ENCODE results near the gene LRRTM4.
"Not testable (repeated sequence)": the region's sequence is repeated elsewhere in the genome, so short reads cannot be mapped to it uniquely, and the experiment has no call there.

Gene LRRTM4

DNA sequence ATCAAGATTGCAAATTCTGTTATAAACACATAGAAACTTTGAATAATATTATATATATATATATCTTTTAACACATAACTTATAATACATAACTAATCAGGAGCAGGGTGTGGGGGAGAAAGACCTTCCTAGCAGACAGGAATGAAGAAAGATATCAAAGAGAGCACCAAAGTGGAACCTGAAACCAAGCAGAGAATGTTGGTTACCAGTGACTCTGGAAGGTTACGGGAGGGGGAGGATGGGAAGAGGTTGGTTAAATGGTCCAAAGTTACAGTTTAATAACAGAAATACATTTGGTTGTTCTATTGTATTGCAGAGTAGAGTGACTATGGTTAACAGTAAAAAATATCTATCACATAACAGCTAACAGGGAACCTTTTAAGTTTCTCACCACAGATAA is 366.7 kb downstream of the LRRTM4 start:
- DNase-seq, result no peak

DNA sequence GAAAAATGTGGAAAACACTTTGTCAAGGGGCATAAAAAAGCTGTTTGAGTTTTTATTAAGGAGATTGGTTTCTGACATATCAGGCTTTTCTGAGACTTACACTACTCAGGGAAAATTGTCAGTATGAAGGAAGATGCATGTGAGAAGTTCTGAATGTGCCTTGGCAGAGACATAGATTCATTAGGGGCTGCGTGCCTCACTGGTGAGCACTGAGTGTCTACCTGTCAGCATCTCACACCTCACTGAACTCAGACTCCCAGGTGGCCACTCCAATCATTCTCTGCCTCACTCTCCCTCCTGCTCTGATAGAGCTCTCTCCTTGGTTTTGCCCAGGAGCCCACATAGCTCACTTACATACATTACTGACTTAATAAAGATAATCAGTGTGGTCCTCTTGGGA is 372.6 kb downstream of the LRRTM4 start:
- no peak for DNase-seq

DNA sequence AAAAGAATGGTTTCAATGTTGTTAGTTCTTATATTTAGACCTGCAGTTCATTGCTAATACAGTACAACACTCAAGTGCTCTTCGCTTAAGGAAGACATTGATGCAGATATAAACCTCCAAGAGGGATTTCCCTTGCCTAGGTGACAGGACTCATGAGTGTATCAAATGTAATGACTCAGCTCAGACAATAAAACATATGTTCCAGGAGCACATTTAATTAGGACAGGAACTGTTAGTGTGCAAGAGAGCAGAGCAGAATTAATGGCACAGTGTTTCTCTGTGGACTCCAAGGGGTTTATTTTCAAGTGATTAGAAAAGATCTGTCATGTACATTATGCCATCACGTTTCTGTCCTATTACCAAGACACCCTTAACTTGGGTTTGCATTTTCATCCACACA is 375.0 kb downstream of the LRRTM4 start:
- no peak for DNase-seq

DNA sequence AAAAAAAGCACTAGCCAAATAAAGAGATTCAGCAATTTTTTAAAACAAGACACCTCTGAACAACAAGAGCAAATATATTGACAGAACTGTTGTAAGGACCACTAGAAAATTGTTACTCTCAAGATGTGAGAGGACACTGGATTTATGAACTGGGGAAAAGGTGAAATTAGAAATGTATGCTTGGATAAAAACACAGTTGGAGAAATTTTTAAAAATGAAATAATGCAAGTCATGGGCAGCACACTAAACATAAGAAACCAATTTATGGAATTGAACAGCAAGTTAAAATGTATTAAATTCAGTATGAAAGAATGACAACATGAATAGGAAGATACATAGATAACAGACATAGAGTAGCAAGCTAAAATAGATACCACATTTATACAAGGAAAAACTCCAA is 377.4 kb downstream of the LRRTM4 start:
- no peak for DNase-seq

DNA sequence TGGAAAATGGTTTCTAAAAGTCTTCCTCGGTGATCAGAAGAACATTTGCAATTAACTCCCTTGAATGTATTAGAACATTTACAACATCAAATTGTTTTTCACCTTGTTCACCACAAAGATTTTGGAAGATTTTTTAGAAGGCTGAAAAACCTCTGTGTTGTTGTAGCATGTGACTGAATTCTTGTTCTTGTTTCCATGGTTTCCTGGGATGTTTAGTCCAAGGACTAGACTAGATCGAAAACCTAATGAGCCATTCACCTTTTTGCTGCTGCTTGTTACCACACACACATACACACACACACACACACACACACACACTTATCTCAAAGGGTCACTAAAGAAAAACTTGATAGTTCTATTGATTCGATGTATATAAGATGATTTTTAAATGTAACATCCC is 380.0 kb downstream of the LRRTM4 start:
- DNase-seq, result no peak

DNA sequence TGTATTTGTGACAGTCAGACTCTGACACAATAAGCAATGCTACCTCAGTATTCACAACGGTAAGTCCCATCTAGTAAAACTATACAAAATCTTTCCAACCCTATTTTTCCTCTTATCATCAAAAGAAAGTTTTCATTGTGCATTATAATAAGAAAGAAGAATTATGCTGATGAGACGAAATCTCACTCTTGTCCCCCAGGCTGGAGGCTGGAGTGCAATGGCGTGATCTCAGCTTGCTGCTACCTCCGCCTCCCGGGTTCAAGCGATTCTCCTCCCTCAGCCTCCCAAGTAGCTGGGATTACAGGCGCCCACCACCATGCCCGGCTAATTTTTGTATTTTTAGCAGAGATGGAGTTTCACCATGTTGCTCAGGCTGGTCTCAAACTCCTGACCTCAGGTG is 393.7 kb downstream of the LRRTM4 start:
- not testable (repeated sequence) for DNase-seq

DNA sequence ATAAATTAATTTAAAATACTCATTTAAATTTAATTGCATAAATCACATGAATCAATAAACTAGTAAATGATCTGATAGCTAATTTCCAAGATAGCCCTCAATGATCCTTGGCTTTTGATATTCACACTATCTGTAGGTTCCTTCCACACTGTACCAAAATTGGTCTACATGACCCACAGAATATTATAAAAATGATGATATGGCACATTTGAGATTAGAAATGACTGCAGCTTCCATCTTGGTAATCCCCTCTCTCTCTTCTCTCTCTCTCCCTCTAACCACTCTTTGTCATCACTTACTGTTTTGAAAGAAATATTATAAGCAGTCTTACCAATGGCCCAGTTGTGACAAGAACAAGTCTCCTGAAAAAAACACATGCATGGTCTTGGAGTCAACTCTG is 394.8 kb downstream of the LRRTM4 start:
- DNase-seq, result no peak

DNA sequence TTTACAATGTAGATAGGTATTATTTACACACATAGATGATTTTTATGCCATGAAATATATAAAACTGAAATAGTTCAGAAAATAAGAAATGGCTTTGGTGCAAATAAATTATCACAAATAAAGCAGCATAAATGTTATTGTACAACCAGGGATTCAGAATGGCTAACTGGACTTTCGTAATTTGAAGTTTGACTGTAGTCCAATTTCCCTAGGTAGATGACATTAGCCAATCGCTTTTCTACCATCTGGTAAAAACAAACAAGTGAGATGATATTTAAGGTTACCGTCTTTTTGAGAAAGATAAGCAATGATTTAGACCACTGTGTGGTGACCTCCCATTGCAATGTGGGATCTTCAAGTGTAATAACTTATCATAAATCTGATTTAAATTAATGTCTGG is 400.7 kb downstream of the LRRTM4 start:
- DNase-seq, result no peak

DNA sequence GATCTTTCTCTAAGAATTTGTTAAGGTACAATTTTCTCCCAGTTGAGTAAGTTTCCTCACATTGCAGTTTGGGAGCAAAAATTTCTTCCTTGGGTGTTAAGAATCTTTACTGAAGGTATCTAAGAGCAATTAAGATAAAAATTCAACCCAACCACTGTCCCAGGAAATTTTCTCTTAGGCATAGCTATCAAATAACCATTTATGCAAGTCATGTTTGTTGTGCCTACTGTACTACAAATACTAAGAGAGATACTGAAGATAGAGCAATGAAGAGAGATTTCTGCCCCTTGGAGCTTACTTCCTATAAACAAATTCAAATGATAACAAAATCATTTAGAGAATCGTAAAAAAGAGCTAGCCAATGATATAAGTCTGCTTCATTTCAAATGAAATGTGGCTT is 402.8 kb downstream of the LRRTM4 start:
- DNase-seq, result no peak

DNA sequence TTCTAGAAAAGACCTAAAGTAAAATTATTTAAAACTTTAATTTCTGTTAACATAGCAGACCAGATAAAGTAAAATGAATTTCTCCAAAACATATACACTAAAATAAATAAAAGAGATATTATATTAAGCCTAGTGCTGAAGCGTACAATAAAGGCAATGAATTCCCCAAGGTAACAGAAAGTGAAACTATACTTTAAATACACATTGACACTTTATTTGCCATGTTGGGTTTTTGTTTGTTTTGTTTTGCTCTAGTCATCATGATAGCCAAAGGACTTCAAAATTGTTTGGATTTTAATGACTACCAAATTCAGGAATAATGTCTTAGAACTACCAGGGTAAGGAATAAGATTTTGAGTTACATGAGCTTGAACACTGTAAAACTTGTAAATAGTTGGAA is 413.3 kb downstream of the LRRTM4 start:
- DNase-seq, result no peak

DNA sequence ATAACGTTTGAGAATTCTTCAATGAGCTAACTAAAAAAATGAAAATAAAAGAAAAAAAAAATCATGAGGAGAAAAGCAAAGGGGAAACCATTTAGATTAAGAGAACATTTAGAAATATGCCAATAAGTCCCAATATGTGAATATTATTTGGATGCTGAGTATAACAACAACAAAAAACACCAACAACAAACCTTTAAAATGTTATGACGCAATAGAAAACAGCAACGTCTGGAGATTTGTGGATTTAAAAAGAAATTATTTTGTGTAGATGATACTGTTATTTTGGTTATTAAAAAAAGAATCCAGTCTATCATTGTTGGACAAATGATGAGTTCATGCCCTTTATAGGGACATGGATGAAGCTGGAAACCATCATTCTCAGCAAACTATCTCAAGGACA is 417.2 kb downstream of the LRRTM4 start:
- no peak for DNase-seq

DNA sequence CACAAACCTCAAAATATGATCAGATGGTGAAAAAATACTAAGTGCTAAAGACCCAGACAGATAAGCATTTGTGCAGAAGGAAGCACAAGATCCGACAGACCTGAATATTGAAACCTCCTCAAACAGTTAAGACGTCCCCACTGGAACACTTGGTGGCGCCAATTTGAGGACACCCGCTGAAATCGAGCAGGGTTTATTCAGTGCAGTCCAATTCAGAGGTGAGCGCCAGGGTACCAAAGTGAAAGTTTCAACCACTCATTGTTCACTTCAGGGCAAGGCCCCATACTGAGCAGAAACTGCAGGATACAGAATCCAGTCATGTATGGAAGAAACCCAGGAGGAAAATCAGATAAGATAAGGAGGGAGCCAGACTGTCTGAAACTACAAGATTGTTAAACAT is 417.6 kb downstream of the LRRTM4 start:
- DNase-seq, result no peak

DNA sequence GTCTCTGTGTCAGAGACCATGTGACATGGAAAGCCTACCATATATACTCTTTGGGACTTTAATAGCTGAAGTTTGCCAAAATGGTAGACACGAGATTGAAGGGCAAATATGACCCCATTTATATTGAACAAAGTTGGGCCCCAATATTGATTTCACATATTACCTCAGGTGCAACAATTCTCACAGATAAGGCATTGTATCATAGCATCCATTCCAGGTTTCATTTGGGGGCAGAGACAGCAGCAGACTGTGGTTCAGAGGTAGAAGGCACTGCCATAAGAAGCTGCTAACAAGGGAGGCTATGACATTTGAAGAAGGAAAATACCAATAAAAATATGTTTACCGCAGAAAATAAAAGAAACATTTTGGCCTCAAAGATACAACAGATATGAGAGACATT is 419.2 kb downstream of the LRRTM4 start:
- no peak for DNase-seq

DNA sequence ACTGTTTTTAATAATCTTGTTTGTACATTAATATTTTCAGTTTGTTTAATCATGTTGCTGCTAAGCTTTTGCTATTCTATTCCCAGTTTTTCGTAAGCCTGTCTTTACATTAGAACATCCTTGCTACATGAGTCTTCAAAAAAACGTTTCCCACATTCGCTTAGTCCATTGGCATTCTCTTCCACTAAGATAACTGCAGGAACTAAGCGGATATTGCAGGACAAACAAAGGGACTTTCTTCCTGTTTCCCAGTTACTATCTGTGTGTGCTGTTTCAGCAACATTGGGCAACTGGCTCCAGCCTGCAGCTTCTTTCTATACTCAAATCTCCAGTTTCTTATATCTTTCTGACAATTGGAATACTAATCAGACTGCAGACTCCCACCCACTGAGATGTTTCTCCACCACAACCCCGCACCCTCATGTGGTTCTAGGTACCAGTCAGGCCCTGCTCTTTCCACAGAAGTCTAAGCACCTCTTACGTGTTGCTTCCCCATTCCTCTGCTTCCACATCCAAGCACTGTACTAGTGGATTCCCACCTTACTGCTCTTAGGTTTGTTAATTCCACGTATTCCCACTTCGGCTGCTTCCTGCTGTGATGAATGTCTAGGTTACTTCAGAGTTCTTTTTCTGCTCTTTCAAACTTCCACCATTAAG is 420.3 kb downstream of the LRRTM4 start:
- DNase-seq, result no peak

DNA sequence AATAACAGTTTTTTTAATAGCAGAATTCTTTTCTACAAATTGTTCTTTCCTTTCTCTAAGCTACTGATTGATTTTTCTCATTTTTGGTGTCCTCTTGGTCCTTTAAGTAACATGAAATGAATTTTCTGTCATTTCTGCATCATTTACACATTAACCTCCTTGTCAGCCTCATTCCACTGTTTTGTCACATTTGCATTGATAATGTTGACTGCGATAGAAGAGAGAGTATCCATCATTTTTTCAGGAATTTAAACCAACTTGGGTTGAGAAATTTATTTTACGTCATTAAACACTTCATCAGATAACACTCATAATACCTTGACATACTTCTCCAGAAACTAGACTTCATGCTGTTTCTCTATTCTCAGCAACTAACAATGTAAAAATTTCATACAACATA is 422.2 kb downstream of the LRRTM4 start:
- DNase-seq, result no peak

DNA sequence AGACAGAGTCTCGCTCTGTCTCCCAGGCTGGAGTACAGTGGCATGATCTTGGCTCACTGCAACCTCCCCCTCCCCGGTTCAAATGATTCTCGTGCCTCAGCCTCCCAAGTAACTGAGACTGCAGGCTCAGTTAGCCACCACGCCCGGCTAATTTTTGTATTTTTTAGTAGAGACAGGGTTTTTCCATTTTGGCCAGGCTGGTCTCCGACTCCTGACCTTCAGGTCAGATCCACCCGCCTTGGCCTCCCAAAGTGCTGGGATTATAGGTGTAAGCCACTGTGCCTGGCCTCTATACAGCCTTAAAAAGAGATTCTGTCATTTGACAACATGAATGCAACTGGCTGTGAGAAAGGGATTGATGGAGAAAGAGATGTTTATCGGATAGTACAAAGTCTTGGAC is 426.7 kb downstream of the LRRTM4 start:
- not testable (repeated sequence) for DNase-seq

DNA sequence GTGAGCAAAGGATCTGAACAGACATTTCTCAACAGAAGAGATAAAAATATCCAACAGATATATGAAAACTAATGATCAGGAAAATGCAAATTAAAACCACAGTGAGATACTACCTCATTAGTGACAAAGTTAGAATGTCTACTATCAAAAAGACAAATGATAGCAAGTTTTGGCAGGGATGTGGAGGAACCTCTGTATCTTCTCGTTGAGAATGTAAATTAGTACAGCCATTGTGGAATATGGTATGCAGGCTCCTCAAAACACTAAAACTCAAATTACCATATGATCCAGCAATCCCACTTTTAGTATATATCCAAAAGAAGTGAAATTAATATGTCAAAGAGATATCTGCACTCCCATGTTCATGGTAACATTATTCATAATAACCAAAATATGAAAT is 427.1 kb downstream of the LRRTM4 start:
- no peak for DNase-seq

DNA sequence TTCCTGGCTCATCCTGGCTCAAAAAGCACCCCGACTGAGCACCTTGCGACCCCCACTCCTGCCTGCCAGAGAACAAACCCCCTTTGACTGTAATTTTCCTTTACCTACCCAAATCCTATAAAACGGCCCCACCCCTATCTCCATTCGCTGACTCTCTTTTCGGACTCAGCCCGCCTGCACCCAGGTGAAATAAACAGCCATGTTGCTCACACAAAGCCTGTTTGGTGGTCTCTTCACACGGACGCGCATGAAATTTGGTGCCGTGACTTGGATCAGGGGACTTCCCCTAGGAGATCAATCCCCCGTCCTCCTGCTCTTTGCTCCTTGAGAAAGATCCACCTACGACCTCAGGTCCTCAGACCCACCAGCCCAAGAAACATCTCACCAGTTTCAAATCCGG is 433.8 kb downstream of the LRRTM4 start:
- DNase-seq, result not testable (repeated sequence)

DNA sequence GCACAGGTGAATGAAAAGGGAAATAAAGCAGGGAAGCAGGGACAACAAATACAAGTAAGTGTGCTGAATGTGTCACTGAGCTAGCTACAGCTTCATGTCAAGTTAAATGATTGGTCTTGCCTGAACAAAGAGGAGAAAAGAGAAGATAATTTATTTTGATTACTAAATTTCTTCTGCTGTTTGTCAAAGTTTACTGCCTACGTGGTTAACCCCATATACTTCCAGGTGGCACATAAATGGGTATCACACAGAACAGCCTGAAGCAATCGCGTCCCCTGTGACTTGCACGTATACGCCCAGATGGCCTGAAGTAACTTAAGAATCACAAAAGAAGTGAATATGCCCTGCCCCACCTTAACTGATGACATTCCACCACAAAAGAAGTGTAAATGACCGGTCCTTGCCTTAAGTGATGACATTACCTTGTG is 434.2 kb downstream of the LRRTM4 start:
- no peak for DNase-seq

DNA sequence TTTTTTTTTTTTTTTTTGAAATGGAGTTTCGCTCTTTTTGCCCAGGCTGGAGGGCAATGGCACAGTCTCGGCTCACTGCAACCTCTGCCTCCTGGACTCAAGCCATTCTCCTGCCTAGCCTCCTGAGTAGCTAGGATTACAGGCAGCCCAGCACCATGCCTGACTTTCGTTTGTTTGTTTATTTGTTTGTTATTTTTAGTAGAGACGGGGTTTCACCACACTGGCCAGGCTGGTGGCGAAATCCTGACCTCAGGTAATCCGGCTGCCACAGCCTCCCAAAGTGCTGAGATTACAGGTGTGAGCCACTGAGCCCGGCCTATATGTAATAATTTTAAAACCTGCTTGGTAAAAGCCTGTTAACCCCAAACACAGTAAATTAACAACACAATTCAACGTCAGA is 435.7 kb downstream of the LRRTM4 start:
- DNase-seq, result no peak

DNA sequence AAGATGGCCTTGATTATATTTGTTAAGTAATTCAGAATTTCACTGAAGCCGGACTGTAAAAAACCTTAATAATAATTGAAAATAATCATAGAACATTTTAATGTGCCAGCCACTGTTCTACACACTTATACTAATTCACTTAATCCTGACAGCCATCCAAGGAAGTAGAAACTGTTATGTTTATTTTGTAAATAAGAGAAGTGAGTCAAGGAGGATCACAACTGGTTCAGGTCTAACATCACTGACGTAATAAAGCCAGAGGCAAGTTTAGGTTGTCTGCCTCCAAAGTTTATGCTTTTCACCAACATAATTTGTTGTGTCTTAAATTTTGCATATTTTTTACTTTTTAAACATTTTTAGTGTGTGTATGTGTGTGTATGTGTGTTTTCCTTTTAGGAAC is 436.1 kb downstream of the LRRTM4 start:
- no peak for DNase-seq

DNA sequence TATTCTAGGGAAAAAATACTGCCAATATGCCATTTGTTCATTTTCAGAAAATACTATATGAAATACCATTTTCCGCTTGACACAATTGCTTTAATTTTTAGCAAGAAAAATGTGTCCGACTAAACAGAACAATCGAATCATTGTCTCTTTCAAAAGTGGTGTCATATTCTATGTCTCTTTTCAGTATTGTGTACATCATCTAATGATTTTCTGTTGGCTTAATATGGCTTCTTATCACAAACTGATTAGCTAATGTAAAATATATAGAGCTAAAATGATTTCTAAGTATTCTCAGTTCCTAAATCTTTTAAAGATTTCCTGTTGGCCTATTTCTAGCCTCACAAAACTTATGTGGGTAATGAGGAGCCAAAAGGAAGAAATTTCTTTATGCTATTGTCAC is 436.6 kb downstream of the LRRTM4 start:
- DNase-seq, result no peak

DNA sequence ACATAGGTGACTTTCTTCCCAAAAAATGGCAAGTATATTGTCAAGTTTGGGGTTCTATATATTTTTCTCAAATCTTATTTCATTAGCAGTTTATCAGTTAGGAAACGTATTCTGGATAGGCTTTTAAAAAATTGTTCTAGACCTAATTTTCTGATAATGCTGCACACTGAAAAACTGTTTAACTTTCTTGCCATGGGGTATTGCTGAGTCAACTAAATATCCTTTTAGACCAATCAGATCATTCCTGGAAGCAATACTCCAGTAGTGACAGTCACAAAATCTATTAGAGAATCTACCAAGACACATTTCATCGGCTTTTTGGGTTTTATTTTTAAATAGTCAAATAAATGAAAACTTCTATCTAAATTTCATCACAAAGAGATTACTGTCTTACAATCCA is 440.6 kb downstream of the LRRTM4 start:
- DNase-seq, result no peak

DNA sequence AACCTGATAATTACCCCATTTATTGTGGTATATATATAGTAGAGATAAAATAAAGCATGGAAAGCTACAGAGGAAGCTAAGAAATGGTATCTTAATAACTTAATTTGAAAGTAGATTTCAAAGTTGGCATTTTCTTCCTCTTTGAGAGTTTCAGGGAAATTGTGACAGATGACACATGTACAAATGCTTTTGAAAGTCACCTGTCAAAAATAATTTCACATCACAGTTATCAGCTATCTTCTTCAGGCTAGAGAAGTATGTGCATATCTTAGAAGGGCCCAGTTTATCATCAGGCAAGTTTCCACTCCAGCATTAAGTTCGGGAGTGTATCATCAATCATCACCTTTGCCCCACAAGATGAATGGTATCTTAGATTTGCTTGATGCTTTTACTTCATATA is 457.9 kb downstream of the LRRTM4 start:
- DNase-seq, result no peak

DNA sequence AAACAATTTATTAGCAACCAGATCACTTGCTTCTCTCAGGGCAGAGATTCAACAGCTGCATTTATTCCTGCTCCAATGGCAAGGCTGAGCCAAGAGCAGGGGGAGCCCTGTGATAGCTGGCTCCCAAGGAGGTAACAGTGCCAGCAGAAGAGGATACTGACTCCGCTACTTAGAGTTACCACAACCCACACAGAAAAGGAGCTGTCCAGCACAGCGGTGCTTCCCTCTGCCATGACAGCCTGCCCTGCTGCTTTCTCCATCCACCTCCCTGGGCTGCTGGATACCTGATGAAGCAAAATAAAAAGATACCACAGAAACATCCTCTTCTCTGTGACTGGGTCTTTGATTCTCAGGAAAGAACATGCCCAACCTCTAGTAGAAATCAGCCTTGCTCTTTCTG is 467.2 kb downstream of the LRRTM4 start:
- DNase-seq, result no peak

DNA sequence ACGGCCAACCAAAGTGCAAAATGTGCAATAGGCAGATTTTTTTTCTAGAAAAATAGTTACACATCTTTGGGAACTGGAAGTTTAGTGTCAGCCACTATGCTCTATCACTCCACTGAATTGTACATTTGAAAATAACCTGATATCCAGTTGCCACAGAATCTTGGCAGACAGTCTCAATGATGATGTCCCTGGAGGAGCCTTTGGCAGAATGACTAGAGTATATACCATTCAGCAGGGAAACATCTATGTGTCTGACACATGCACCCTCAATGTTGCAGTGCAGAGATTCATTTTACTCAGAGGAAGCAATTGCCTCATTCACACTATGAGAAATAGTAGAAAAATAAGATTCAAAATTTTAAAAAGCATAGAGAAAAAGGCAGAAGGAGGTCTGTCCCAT is 475.8 kb downstream of the LRRTM4 start:
- DNase-seq, result no peak
